ENCODE results near the gene TSR3. TPM values are rescaled to one million over a fixed set of nuclear protein-coding genes. Genes with fewer than 3 reads are reported as not detected.

The TSR3 gene
- total RNA-seq, 1 experiment from 2014 or later, result 58.8 TPM

GRCh38 chr16:1389762-1390161 lies 38.1 kb upstream of the TSR3 start:
- Histone ChIP-seq H2BK20ac (ENCODE audit: low read depth, low read length, poor library complexity, severe bottlenecking) (no peak overlapping the region), H3K79me2 (ENCODE audit: insufficient read depth, low read length) (no peaks in the 10 kb centered on the region), H4K5ac (ENCODE audit: insufficient read length, low read depth, low read length) (no peak overlapping the region), H3K9me3 (ENCODE audit: control insufficient read depth, low read depth, low read length) (no peaks in the 10 kb centered on the region), H4K91ac (ENCODE audit: insufficient read length, low read depth, low read length) (no peak overlapping the region), H4K20me1 (ENCODE audit: control insufficient read depth, insufficient read depth, insufficient read length) (no peaks in the 10 kb centered on the region), H2AFZ (ENCODE audit: low read length) (no peak overlapping the region), H2BK120ac (ENCODE audit: low read depth, low read length, poor library complexity, severe bottlenecking) (no peak overlapping the region), H2BK15ac (ENCODE audit: low read depth, low read length) (no peak overlapping the region), H4K8ac (replicated peaks; ENCODE audit: insufficient read length, low read depth, low read length) (no peak overlapping the region), H2BK12ac (ENCODE audit: insufficient read length, low read depth, low read length) (no peak overlapping the region), H3K23ac (ENCODE audit: insufficient read length, low read depth, low read length) (no peak overlapping the region), H3K18ac (ENCODE audit: insufficient read length, low read depth, low read length) (no peak overlapping the region), H3K23me2 (ENCODE audit: insufficient read length, low read depth, low read length, poor library complexity, severe bottlenecking) (no peaks in the 10 kb centered on the region), H3K4me1 (ENCODE audit: insufficient read depth, low read length) (no peaks in the 10 kb centered on the region), H3K79me1 (ENCODE audit: insufficient read depth, low read depth, low read length, poor library complexity, severe bottlenecking) (no peaks in the 10 kb centered on the region), H3K27ac (ENCODE audit: insufficient read length, low read depth, low read length) (no peak overlapping the region), H3K27me3 (ENCODE audit: insufficient read depth, low read length) (no peaks in the 10 kb centered on the region), H3K4ac (ENCODE audit: low read depth, low read length) (no peak overlapping the region), H3K56ac (ENCODE audit: insufficient read length, low read depth, low read length) (no peak overlapping the region), H3T11ph (ENCODE audit: low read length) (no peak overlapping the region), H2AK5ac (ENCODE audit: insufficient read length, low read length) (no peak overlapping the region), H3K4me2 (ENCODE audit: insufficient read depth, insufficient read length, low read length) (no peak overlapping the region), H2BK5ac (ENCODE audit: insufficient read length, low read length) (no peak overlapping the region), H3K9ac (ENCODE audit: extremely low read depth, insufficient read length, low read length) (no peak overlapping the region), H3K14ac (ENCODE audit: insufficient read depth, low read length) (no peak overlapping the region)
- no peak for TF ChIP-seq CTCF (conservative IDR thresholded peaks at IDR 0.05)
- no peak for DNase-seq
- no CpG with 5 or more reads among the region's 7 CpGs for WGBS (ENCODE audit: extremely low coverage, insufficient read length, low lambda C conversion rate)
- H3K4me1 Mint-ChIP-seq, result no peaks in the 10 kb centered on the region
- no peak overlapping the region for H3K27ac Mint-ChIP-seq
- no peaks in the 10 kb centered on the region for H3K9me3 Mint-ChIP-seq
- H3K36me3 Mint-ChIP-seq (ENCODE audit: insufficient read depth in 1 of 3, low read depth in 3 of 3), result peaks cover 4 to 22% (median 22%) of the 10 kb centered on the region in 3 experiments; a peak in 5 of 7 replicates
- no peak overlapping the region for H3K4me3 Mint-ChIP-seq
- H3K27me3 Mint-ChIP-seq (ENCODE audit: low read depth), result no peaks in the 10 kb centered on the region
